ENCODE results near the gene LRRD1. TPM values are rescaled to one million over a fixed set of nuclear protein-coding genes. Genes with fewer than 3 reads are reported as not detected.
A peak's percentile ranks its signal among the peaks of the same experiment; 100 is the strongest.

LRRD1 gene
- total and polyA plus RNA-seq, 9 of the 15 experiments (the other 6 are each of a cell fraction or from before 2014, with no cell fraction given), result 0.07 to 0.15 TPM; not detected in 7

GRCh38 chr7:92134271-92135051 is 44.5 kb downstream of the LRRD1 start, which contains the start of gene CYP51A1 (continued):
- no peak for TF ChIP-seq BRF1 (IDR thresholded peaks at IDR 0.05; ENCODE audit: borderline replicate concordance, extremely low read depth, insufficient read length)
- peak; percentile 84 for TF ChIP-seq RBBP5 (IDR thresholded peaks at IDR 0.05; ENCODE audit: borderline replicate concordance, insufficient read depth, low read length, poor library complexity, severe bottlenecking)
- peak; percentile 94 for TF ChIP-seq RBFOX2 (IDR thresholded peaks at IDR 0.05; ENCODE audit: low read depth, low read length)
- no peak; the same call in 1 of the 2 replicates for TF ChIP-seq E4F1 (CRISPR knock-in tag; IDR thresholded peaks at IDR 0.05; ENCODE audit: borderline replicate concordance)
- TF ChIP-seq ZNF444 (CRISPR knock-in tag; IDR thresholded peaks at IDR 0.05), result no peak
- no peak for TF ChIP-seq TCF15 (CRISPR knock-in tag; IDR thresholded peaks at IDR 0.05)
- peak; percentile 99 for TF ChIP-seq CHAMP1 (IDR thresholded peaks at IDR 0.05)
- TF ChIP-seq ADNP (tag; IDR thresholded peaks at IDR 0.05), result no peak
- TF ChIP-seq KLF13 (tag; IDR thresholded peaks at IDR 0.05; ENCODE audit: borderline replicate concordance, low read depth), result no peak
- peak; percentile 75; the same call in 1 of the 2 replicates for TF ChIP-seq TFAP4 (CRISPR knock-in tag; IDR thresholded peaks at IDR 0.05; ENCODE audit: borderline replicate concordance)
- no peak for TF ChIP-seq RBM22 (IDR thresholded peaks at IDR 0.05; ENCODE audit: low read depth, low read length, poor library complexity, severe bottlenecking)
- peak; percentile 100 for TF ChIP-seq ZFX (CRISPR knock-in tag; IDR thresholded peaks at IDR 0.05)
- peak; percentile 95 for TF ChIP-seq HDAC2 (IDR thresholded peaks at IDR 0.05)
- TF ChIP-seq PCBP1 (IDR thresholded peaks at IDR 0.05; ENCODE audit: low read depth, low read length, poor library complexity, severe bottlenecking), result peak; percentile 97
- TF ChIP-seq CEBPZ (IDR thresholded peaks at IDR 0.05; ENCODE audit: borderline replicate concordance, low read depth, low read length), result no peak
- 0 out of 2 replicates have a peak, but pooled peaks have one; percentile 24 for TF ChIP-seq ZNF224 (CRISPR knock-in tag; IDR thresholded peaks at IDR 0.05)

All from K562 (cell line).